Spinal cord (tissue), 10 donors: ENCODE results near the gene TMC2. TPM values are rescaled to one million over a fixed set of nuclear protein-coding genes. Genes with fewer than 3 reads are reported as not detected.

Source experiments
- DNase-seq, 6 donors: peaks; one replicate each; pipeline versions ENCODE4 v3.0.0 to v3.0.0-alpha.2; 2013 to 2015; ENCODE audit warnings: low spot score in 6 of 6, low read depth in 4 of 6
- H3K27ac ChIP-seq: one replicate; pipeline ENCODE4 v1.5.1; 2013; ENCODE audit warnings: low read depth, low read length, control low read depth
- H3K27me3 ChIP-seq: one replicate; pipeline ENCODE4 v1.6.1; 2013; ENCODE audit warnings: low read length; ENCODE audit not compliant: control insufficient read depth, insufficient read depth
- H3K36me3 ChIP-seq: one replicate; pipeline ENCODE4 v1.6.1; 2013; ENCODE audit warnings: low read length; ENCODE audit not compliant: control insufficient read depth, insufficient read depth
- H3K4me1 ChIP-seq: one replicate; pipeline ENCODE4 v1.6.1; 2013; ENCODE audit warnings: low read length; ENCODE audit not compliant: control insufficient read depth, insufficient read depth
- H3K4me3 ChIP-seq: one replicate; pipeline ENCODE4 v1.5.1; 2013; ENCODE audit warnings: low read depth, low read length, control low read depth
- H3K9me3 ChIP-seq: one replicate; pipeline ENCODE4 v1.6.1; 2013; ENCODE audit warnings: low read length; ENCODE audit not compliant: control insufficient read depth, insufficient read depth
- WGBS: methylation state at CpG from one replicate; pipeline ENCODE4 v1.1.5; 2013; ENCODE audit warnings: missing lambda C conversion rate; ENCODE audit not compliant: insufficient coverage; 5-methylcytosine and 5-hydroxymethylcytosine counted together
- polyA plus RNA-seq, 2 donors: library from polyadenylated mRNA; unstranded; fragments of 120-200 nt; gene quantifications; one replicate each; pipeline ENCODE4 v1.2.1, GENCODE V29; 2013; ENCODE audit not compliant: insufficient read length in 2 of 2
- total RNA-seq, 2 donors: library from RNA; depleted of rRNA in 1 of 2; stranded (reverse); fragments of 120-200 nt in 1 of 2; fragments of >200 nt in 1 of 2; gene quantifications; one replicate each; pipeline versions ENCODE4 v1.2.3 to v1.2.4, GENCODE V29; 2013 to 2014
- donor health status: healthy.

TMC2 gene
- total and polyA plus RNA-seq, 4 donors: 0.94 to 6.3 (median 2.3) TPM

GRCh38 chr20:2541940-2542339 lies 5.6 kb downstream of the TMC2 start:
- DNase-seq: no peak
- H3K36me3 ChIP-seq: no peaks in the 10 kb centered on the region
- H3K4me3 ChIP-seq: no peak overlapping the region
- 80% methylated on average over 1 of the region's 2 CpGs for WGBS
- no peaks in the 10 kb centered on the region for H3K9me3 ChIP-seq
- no peak overlapping the region for H3K27ac ChIP-seq
- H3K27me3 ChIP-seq: peaks cover 5% of the 10 kb centered on the region
- H3K4me1 ChIP-seq: peaks cover 13% of the 10 kb centered on the region

DNA sequence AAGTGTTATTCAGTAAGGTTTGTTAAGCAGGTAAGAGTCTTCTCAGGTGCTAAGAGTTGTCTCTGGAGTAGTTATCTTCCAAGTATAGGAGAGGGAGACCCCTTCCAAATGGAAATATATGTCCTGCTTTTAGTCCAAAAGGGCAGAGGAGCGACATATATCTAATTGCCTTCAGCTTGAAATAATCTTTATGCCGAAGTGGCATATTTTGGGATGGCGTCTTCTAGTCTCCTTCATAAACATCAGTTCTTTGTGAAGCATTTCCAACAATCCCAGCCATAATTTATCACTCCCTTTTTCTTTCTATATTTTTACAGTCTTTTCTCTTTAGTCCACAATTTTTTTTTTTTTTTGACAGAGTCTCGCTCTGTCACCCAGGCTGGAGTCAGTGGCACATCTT lies 6.0 kb downstream of the TMC2 start:
- Histone ChIP-seq H3K27ac (no peak overlapping the region), H3K9me3 (no peaks in the 10 kb centered on the region), H3K36me3 (no peaks in the 10 kb centered on the region), H3K4me3 (no peak overlapping the region), H3K27me3 (peaks cover 5% of the 10 kb centered on the region), H3K4me1 (peaks cover 13% of the 10 kb centered on the region)
- DNase-seq: no peak
- WGBS: 94% methylated on average over 3 of the region's 4 CpGs

DNA sequence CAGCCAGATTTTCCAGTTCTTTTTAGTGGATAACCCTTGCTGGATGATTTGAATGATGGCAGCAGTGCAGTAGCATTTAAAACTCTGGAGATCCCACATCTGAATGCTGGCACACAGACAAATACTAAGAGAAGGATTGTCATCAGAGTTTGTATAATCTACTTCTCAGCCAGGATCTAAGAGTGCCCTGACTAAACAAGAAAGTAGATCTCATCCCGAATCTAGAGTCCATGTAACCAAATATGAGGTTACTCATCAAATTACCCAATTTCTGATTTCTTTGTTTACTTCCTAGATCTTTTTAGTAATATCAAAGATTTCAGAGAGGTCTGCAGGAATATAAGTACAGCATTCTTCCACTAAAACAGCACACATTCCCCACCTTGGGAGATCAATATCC lies 7.8 kb downstream of the TMC2 start:
- Histone ChIP-seq H3K4me1 (peaks cover 2% of the 10 kb centered on the region), H3K36me3 (no peaks in the 10 kb centered on the region), H3K9me3 (no peaks in the 10 kb centered on the region), H3K4me3 (no peak overlapping the region), H3K27ac (no peak overlapping the region), H3K27me3 (peaks cover 2% of the 10 kb centered on the region)
- no peak for DNase-seq
- no CpG with 5 or more reads among the region's 1 CpG for WGBS

DNA sequence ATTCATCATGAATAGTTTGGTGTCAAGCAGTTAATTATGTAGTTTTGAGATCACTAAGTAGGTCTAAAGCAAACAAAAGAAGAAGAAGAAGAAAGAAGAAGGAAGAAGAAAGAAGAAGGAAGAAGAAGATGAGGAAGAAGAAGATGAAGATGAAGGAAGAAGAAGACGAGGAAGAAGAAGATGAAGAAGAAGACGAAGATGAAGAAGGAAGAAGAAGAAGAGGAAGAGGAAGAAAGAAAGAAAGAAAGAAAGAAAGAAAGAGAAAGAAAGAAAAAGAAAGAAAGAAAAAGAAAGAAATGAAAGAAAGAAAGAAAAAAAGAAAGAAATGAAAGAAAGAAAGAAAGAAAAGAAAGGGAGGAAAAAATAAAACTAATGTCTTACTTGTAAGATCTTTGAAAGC lies 9.2 kb downstream of the TMC2 start:
- Histone ChIP-seq H3K27me3 (peaks cover 4% of the 10 kb centered on the region), H3K9me3 (no peaks in the 10 kb centered on the region), H3K36me3 (no peaks in the 10 kb centered on the region), H3K4me1 (no peaks in the 10 kb centered on the region), H3K4me3 (no peak overlapping the region), H3K27ac (no peak overlapping the region)
- WGBS: 100% methylated on average over 2 of the region's 2 CpGs
- DNase-seq: no peak

- Histone ChIP-seq H3K27me3 (peaks cover 19% of the 10 kb centered on the region), H3K9me3 (no peaks in the 10 kb centered on the region)
- 22% methylated on average over 19 of the region's 22 CpGs for WGBS
Measured at GRCh38 chr20:2557873-2558580, 21.7 kb downstream of the TMC2 start.

DNA sequence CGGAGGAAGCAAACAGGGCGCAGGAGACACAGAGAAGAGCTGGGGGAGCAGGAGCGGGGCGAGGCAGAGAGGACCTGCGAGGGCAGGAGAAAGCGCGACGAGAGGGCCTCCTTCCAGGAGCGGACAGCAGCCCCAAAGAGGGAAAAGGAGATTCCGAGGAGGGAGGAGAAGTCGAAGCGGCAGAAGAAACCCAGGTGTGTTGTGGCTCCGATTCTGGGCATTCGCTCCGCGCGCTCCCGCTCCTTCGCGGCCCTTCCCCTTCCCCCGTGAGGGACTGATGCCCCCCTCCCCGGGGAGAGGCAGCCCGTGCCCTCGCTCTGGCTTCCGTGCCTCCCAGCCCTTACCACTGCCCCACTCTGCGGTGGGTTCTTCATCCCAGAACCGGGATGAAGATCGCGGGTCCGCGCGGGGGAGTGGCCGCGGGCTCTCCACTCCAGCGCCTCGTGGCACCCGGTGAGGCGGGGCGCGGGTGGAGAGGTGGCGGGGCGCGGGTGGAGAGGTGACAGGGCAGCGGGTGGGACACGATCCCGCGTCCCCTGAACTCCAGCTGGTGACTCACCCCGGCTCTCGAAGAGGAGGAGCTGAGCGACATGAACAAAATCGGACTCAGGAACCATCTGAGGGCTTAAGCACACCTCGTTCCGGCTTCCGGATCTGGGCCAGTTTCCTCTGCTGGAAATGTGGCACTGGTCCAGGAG lies 22.4 kb downstream of the TMC2 start:
- no peaks in the 10 kb centered on the region for H3K9me3 ChIP-seq
- WGBS: under 1% methylated on average over 52 of the region's 54 CpGs
- peak overlapping the region; percentile 42 for H3K4me3 ChIP-seq
- peaks cover 7% of the 10 kb centered on the region for H3K36me3 ChIP-seq
- H3K27ac ChIP-seq: no peak overlapping the region
- peak in 2 of 6 donors; percentile 74 to 87 for DNase-seq
- H3K4me1 ChIP-seq: peaks cover 21% of the 10 kb centered on the region
- peaks cover 19% of the 10 kb centered on the region for H3K27me3 ChIP-seq

More at GRCh38 chr20:2557873-2558580, 21.7 kb downstream of the TMC2 start:
- H3K27ac ChIP-seq: no peak overlapping the region
- peaks cover 7% of the 10 kb centered on the region for H3K36me3 ChIP-seq
- peaks cover 21% of the 10 kb centered on the region for H3K4me1 ChIP-seq
- DNase-seq: no peak
- peak overlapping the region; percentile 42 for H3K4me3 ChIP-seq

DNA sequence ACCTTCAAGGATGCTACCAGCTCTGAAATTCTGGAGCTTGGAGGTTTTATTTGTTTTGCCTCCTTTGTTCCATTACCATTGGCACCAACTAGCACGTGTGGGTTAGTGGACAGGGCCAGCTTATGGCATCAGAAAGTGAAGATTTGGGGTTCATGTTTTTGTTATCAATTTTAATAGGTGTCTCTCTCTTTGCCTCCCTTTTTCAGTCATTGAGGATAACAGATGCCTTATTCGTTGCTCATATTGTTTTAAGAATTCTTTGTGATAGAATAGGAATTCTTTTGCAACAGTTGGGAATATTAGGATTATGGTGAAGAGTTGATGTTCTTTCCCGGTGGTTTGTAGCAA lies 22.9 kb downstream of the TMC2 start:
- Histone ChIP-seq H3K36me3 (peaks cover 8% of the 10 kb centered on the region), H3K4me1 (peaks cover 21% of the 10 kb centered on the region), H3K9me3 (no peaks in the 10 kb centered on the region), H3K27me3 (peaks cover 19% of the 10 kb centered on the region), H3K27ac (no peak overlapping the region), H3K4me3 (peak overlapping the region; percentile 42)
- DNase-seq: no peak
- WGBS: 0% methylated on average over 1 of the region's 3 CpGs

DNA sequence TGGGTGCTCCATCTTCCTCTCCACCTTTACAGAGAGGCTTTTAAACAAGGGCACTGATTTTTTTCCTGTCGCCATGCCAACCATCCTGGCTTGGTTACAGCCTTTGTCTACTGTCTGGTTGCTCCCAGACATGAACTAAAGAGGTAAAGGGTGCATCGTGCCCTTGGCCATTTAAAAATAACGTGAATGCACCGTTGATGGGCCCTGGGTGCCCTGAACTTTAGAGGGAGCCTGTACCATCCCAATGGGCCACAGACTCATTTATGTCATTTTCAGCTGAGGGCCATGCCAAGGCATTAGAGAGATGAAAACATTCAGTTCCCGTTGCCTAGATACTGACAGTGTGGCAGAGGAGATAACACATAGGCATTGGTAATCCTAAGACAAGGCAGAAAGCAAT lies 23.3 kb downstream of the TMC2 start:
- H3K27ac ChIP-seq: no peak overlapping the region
- H3K27me3 ChIP-seq: peaks cover 19% of the 10 kb centered on the region
- WGBS: 16% methylated on average over 5 of the region's 5 CpGs
- peaks cover 9% of the 10 kb centered on the region for H3K36me3 ChIP-seq
- no peak overlapping the region for H3K4me3 ChIP-seq
- DNase-seq: peak; percentile 59 to 95 (median 67)
- no peaks in the 10 kb centered on the region for H3K9me3 ChIP-seq
- H3K4me1 ChIP-seq: peaks cover 21% of the 10 kb centered on the region

DNA sequence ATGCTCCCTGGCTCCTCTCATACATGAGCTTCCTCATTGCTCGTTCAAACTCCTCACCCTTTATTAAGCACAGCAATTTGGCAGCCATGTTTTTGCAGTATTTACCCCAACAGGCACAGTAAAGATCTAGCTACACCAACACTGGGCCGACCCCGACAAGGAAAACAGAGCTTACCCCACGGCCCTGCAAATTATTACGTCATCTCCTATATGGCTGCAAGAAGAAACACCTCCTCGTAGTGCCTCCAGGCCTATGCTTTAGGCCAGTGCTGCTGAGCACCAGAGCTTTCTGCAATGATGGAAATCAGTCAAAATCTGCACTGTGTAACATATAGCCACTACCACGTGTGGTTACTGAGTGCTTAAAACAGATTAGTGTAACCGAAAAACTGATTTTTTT lies 26.7 kb downstream of the TMC2 start:
- H3K27ac ChIP-seq: no peak overlapping the region
- peaks cover 9% of the 10 kb centered on the region for H3K36me3 ChIP-seq
- DNase-seq: no peak
- peaks cover 20% of the 10 kb centered on the region for H3K4me1 ChIP-seq
- no peaks in the 10 kb centered on the region for H3K9me3 ChIP-seq
- H3K27me3 ChIP-seq: peaks cover 11% of the 10 kb centered on the region
- H3K4me3 ChIP-seq: no peak overlapping the region
- 82% methylated on average over 6 of the region's 8 CpGs for WGBS

DNA sequence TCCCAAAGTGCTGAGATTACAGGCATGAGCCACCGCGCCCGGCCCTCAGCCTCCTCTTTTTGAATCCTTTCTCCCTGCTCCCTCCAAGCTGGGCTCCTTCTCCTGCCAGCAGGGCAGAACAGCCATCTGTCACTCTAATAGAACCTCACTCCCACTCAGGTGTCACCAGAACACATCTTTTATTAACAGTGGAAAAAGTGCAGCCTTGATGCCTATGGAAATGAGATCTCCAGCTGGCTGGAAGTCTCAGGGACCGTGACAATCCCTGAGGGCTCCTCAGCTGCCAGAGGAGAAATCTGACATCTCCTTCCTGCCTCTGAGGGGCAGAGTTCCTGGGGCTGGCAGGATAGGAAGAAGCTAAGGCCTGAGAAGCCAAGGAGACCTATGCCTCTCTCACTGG lies 28.0 kb downstream of the TMC2 start:
- DNase-seq: peak in 1 of 6 donors; percentile 31
- Histone ChIP-seq H3K36me3 (peaks cover 9% of the 10 kb centered on the region), H3K9me3 (no peaks in the 10 kb centered on the region), H3K27ac (no peak overlapping the region), H3K27me3 (no peaks in the 10 kb centered on the region), H3K4me3 (no peak overlapping the region), H3K4me1 (peaks cover 8% of the 10 kb centered on the region)
- WGBS: 78% methylated on average over 4 of the region's 4 CpGs
